ENCODE data around the gene MTX1.

The MTX1 gene

GRCh38 chr1:155236451-155236850 lies 28.0 kb downstream of the MTX1 start:
- Histone ChIP-seq H3K9me2 (replicated peaks; ENCODE audit: control insufficient read depth, low read length) (no peaks in the 10 kb centered on the region), H3K79me2 (ENCODE audit: control insufficient read depth, low read length) (peaks cover under 1% of the 10 kb centered on the region; the same call in 1 of the 2 replicates), H3K4me2 (ENCODE audit: low read length) (no peak overlapping the region), H3K4me1 (ENCODE audit: control insufficient read depth, low read length) (peaks cover 10% of the 10 kb centered on the region), H3K9me3 (ENCODE audit: control insufficient read depth, insufficient read depth, low read length) (no peaks in the 10 kb centered on the region), H3K27ac (ENCODE audit: low read depth, low read length) (no peak overlapping the region), H3K4me3 (ENCODE audit: low read length) (no peak overlapping the region), H4K20me1 (ENCODE audit: control insufficient read depth, insufficient read depth, low read depth, low read length) (no peaks in the 10 kb centered on the region), H3K27me3 (ENCODE audit: control insufficient read depth, low read length) (no peaks in the 10 kb centered on the region), H3K36me3 (ENCODE audit: control insufficient read depth, low read length) (peaks cover 9% of the 10 kb centered on the region; the same call in 1 of the 2 replicates), H3F3A (ENCODE audit: control insufficient read depth, insufficient read depth) (no peaks in the 10 kb centered on the region)
- TF ChIP-seq, protein P1, sequence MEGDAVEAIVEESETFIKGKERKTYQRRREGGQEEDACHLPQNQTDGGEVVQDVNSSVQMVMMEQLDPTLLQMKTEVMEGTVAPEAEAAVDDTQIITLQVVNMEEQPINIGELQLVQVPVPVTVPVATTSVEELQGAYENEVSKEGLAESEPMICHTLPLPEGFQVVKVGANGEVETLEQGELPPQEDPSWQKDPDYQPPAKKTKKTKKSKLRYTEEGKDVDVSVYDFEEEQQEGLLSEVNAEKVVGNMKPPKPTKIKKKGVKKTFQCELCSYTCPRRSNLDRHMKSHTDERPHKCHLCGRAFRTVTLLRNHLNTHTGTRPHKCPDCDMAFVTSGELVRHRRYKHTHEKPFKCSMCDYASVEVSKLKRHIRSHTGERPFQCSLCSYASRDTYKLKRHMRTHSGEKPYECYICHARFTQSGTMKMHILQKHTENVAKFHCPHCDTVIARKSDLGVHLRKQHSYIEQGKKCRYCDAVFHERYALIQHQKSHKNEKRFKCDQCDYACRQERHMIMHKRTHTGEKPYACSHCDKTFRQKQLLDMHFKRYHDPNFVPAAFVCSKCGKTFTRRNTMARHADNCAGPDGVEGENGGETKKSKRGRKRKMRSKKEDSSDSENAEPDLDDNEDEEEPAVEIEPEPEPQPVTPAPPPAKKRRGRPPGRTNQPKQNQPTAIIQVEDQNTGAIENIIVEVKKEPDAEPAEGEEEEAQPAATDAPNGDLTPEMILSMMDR (IDR thresholded peaks at IDR 0.05; ENCODE audit: low read depth, low read length, poor library complexity, severe bottlenecking), result no peak
- TF ChIP-seq EZH2phosphoT487 (IDR thresholded peaks at IDR 0.05; ENCODE audit: borderline replicate concordance, low read length), result no peak

DNA sequence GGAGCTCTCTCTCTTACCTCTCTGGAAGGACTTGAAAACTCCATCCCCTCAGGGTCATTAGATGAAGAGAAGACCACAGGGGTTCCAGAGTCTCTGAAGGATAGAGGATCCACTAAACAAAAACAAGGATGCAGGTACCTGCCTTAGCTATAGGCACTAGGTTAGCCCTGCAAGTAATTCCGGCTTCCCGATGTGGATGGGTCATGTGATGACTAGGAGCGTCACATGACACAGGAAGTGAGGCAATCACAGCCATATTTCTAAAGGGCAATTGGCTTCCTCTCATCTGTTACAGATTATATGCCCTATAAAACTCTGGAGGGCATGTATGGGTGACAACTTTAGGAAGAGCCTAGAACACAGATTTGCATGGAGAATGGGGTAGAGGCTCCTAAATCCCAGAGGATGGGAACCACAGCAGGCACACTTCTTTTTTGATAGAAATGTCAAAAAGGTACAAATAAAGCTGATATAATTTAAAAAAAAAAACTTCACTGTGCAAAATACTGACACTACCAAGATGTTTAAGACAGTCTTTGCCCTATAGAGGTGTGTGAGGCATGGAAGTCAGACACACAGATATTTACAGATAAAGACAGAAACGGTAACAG lies 32.7 kb downstream of the MTX1 start:
- Histone ChIP-seq H3K27ac (ENCODE audit: low read depth, low read length) (peak overlapping the region; percentile 14; the same call in 1 of the 2 replicates), H3K9me2 (replicated peaks; ENCODE audit: control insufficient read depth, low read length) (no peaks in the 10 kb centered on the region), H3K4me2 (ENCODE audit: low read length) (peak overlapping the region; percentile 79), H3K4me1 (ENCODE audit: control insufficient read depth, low read length) (peaks cover 37% of the 10 kb centered on the region), H3K36me3 (ENCODE audit: control insufficient read depth, low read length) (peaks cover 16% of the 10 kb centered on the region), H4K20me1 (ENCODE audit: control insufficient read depth, insufficient read depth, low read depth, low read length) (no peaks in the 10 kb centered on the region), H3K4me3 (ENCODE audit: low read length) (peak overlapping the region; percentile 73), H3K27me3 (ENCODE audit: control insufficient read depth, low read length) (no peaks in the 10 kb centered on the region), H3K79me2 (ENCODE audit: control insufficient read depth, low read length) (peaks cover 26% of the 10 kb centered on the region), H3K9me3 (ENCODE audit: control insufficient read depth, insufficient read depth, low read length) (no peaks in the 10 kb centered on the region), H3F3A (ENCODE audit: control insufficient read depth, insufficient read depth) (0 out of 2 replicates have a peak, but pooled peaks cover 5% of the 10 kb centered on the region)
- TF ChIP-seq EZH2phosphoT487 (IDR thresholded peaks at IDR 0.05; ENCODE audit: borderline replicate concordance, low read length), result no peak

DNA sequence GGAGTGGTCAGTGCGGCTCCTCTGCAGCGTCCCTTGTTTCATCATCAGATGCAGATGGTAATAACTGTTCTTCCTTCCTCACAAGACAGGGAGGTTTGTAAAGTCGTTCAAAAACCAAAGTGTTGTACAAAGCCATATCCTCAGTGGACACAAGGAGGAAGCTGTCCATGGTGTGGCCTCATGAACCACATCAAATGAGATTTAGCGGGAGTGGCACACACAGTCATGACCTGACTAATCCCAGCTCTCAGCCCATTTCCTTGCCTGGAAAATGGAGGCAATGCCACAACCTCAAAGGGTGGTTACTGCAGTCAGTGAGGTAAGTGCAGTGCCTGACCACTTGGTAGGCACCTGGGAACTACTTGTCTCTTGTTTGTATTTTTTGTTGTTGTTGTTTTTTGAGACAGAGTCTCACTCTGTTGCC lies 33.4 kb downstream of the MTX1 start:
- H3K4me2 ChIP-seq (ENCODE audit: low read length), result peak overlapping the region; percentile 79
- H3K4me3 ChIP-seq (ENCODE audit: low read length), result peak overlapping the region; percentile 73
- H3K27ac ChIP-seq (ENCODE audit: low read depth, low read length), result peak overlapping the region; percentile 14; the same call in 1 of the 2 replicates

More for the DNA sequence above, 33.4 kb downstream of the MTX1 start:
- Histone ChIP-seq H3K9me3 (ENCODE audit: control insufficient read depth, insufficient read depth, low read length) (no peaks in the 10 kb centered on the region), H3F3A (ENCODE audit: control insufficient read depth, insufficient read depth) (0 out of 2 replicates have a peak, but pooled peaks cover 5% of the 10 kb centered on the region), H3K9me2 (replicated peaks; ENCODE audit: control insufficient read depth, low read length) (no peaks in the 10 kb centered on the region), H3K4me1 (ENCODE audit: control insufficient read depth, low read length) (peaks cover 37% of the 10 kb centered on the region), H4K20me1 (ENCODE audit: control insufficient read depth, insufficient read depth, low read depth, low read length) (no peaks in the 10 kb centered on the region), H3K36me3 (ENCODE audit: control insufficient read depth, low read length) (peaks cover 14% of the 10 kb centered on the region), H3K27me3 (ENCODE audit: control insufficient read depth, low read length) (no peaks in the 10 kb centered on the region), H3K79me2 (ENCODE audit: control insufficient read depth, low read length) (peaks cover 26% of the 10 kb centered on the region)
- TF ChIP-seq EZH2phosphoT487 (IDR thresholded peaks at IDR 0.05; ENCODE audit: borderline replicate concordance, low read length), result no peak
- TF ChIP-seq, protein P1 (IDR thresholded peaks at IDR 0.05; ENCODE audit: low read depth, low read length, poor library complexity, severe bottlenecking), result no peak

Data from DOHH2 (cell line).